GM18499 (cell line): ENCODE measurements around the gene NDUFC2.
"Not testable (repeated sequence)": the region's sequence is repeated elsewhere in the genome, so short reads cannot be mapped to it uniquely, and the experiment has no call there.

Experiments
- ATAC-seq: cut with Tn5 transposase; IDR thresholded peaks from one replicate; pipeline ENCODE4 v1.9.1; 2021; ENCODE audit warnings: moderate number of reproducible peaks; ENCODE audit not compliant: insufficient read depth, unreplicated experiment

The NDUFC2 gene

GRCh38 chr11:78080818-78081495 lies 1.3 kb upstream of the NDUFC2 start:
- no peak for ATAC-seq

GRCh38 chr11:78080084-78080817 lies 589 bp upstream of the NDUFC2 start:
- no peak for ATAC-seq

DNA sequence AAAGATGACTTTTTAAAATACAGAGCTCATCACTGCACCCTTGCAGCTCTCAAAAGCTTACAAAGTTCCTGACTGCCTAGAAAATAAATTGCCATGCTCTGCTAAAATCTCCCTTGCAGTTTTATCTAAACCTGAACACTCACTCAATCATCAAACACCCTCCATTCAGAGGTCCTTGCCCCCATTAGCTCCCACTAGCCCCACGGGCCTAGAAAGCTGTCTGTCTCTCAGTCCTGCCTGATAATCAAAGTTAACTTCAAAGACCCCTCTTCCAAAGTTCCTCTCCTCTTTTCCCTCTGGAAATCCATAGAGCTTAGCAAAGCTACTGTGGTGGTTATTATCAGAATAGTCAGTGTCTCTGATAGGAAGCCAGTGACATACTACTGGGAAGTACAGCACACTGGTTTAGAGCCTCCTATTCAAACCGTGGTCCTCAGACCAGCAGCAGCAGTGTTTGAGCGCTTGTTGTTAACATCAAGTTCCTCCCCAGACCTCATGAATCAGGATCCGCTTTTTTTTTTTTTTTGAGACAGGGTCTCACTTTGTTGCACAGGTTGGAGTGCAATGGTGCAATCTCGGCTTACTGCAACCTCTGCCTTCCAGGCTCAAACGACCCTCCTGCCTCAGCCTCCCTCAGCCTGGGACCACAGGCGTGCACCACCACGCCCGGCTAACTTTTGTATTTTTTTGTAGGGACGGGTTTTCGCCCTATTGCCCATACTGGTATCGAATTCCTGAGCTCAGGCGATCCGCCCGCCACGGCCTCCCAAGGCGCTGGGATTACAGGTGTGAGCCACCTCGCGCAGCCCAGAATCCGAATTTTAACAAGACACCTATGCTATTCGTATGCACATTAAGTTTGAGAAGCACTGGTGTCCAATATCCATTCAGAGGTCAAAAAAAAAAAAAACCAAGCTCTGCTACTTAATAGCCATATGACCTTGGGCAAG lies 1.2 kb downstream of the NDUFC2 start:
- ATAC-seq: no peak

DNA sequence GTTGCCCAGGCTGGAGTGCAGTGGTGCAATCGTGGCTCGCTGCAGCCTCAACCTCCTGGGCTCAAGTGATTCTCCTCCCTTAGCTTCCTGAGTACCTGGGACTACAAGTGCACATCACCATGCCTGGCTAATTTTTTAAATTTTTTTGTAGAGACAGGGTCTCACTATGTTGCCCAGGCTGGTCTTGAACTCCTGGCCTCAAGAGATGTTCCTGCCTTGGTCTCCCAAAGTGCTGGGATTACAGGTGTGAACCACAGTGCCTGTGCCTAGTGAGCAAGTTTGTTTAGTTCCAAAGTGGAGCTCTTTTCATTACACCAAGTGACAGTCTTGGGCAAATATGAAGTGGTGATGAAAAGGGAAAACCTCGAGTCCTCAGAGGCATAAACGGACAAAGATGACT lies 2.1 kb downstream of the NDUFC2 start:
- not testable (repeated sequence) for ATAC-seq

- ATAC-seq: no peak
Measured at GRCh38 chr11:78076733-78077403, 2.8 kb downstream of the NDUFC2 start.

GRCh38 chr11:78074756-78075155 lies 4.9 kb downstream of the NDUFC2 start:
- ATAC-seq: no peak

DNA sequence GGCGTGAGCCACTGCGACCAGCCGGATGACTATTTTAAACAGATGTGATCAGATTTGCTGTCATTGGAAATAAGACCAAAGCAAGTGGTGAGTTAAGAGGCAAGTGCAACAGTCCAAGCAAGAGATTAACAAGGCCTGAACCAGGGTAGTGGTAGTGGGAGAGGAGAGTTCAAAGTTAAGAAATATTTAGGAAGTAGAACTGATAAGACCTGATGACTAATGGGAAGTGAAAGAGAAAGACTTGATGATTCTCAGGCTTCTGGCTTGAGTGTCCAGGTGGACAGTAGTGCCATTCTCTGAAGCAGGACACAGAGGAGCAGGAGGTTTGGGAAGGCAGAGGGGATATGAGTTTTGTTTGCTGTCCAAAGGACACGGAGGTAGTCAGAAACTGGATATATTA lies 7.2 kb downstream of the NDUFC2 start:
- no peak for ATAC-seq

GRCh38 chr11:78071717-78072116 lies 7.9 kb downstream of the NDUFC2 start:
- ATAC-seq: no peak

- no peak for ATAC-seq
Measured at GRCh38 chr11:78070621-78071020, 9.0 kb downstream of the NDUFC2 start.

GRCh38 chr11:78069465-78069864 lies 10.2 kb downstream of the NDUFC2 start:
- no peak for ATAC-seq

DNA sequence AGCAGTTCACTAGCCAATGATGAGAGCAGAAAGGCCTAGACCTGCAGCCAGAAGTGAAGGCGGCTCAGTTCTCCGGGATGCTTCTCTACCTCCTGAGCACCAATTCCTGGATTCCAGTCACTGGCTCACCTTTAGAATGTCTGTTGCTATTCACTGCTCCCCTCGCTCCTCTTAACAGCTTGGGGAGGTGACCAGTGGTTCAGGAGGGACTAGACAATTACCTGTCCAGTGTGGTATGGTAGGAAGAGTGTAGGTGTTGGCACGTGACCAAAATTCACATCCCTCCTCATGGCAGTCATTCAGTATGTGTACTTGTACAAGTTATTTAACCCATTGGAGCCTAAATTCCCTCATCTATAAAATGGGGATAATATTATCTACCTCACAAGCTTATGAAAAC lies 12.0 kb downstream of the NDUFC2 start:
- ATAC-seq: no peak

GRCh38 chr11:78066471-78066870 lies 13.2 kb downstream of the NDUFC2 start:
- no peak for ATAC-seq

GRCh38 chr11:78065203-78065602 lies 14.5 kb downstream of the NDUFC2 start:
- ATAC-seq: no peak

DNA sequence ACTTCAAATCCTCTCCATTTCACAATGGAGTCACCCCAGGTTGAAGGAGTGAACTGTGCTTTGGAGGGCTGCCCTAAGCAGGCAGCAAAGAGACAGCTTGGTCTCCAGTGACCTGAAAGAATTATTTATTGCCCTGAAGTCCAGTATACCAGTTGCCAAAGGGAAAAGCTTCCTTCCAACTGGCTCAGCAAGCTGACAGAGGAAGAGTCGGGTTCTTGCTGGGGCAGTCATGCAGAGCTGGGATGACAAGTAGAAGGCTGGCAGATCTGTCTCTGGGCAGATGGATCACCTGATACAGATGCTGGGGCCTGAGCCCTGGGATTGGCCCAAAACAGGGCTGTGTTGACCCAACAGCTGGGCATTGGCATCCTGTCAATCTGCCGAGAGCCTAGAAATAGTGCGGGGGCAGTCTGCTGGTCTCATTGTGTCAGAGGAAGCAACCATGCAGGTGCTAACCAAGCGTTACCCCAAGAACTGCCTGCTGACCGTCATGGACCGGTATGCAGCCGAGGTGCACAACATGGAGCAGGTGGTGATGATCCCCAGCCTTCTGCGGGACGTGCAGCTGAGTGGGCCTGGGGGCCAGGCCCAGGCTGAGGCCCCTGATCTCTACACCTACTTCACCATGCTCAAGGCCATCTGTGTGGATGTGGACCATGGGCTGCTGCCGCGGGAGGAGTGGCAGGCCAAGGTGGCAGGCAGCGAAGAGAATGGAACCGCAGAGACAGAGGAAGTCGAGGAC lies 16.1 kb downstream of the NDUFC2 start, which contains the start of gene THRSP:
THRSP (plus strand) TSS at position 422 of the 742 bp plus-strand sequence; CDS start at position 443, 21 bp downstream.
- no peak for ATAC-seq

GRCh38 chr11:78062671-78063070 lies 17.0 kb downstream of the NDUFC2 start:
- no peak for ATAC-seq

DNA sequence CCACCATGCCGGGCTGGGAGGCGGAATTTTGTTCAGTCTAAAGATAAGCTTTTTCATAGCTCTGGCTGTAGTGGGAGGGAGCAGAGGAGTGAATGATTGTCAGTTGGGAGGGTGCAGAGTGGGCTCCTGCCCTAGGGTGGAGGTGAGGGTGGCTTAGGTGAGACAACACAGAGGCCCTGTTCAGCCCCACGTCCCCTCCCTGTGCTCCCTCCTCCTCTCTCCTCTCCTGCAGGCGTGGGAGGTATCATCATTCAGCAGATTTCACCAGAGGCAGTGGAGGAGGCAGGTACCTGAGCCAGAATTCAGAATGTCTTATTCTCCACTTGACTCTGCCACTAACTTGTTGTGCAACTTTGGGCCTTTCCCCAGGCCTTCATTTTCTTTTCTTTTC lies 17.7 kb downstream of the NDUFC2 start:
- no peak for ATAC-seq

GRCh38 chr11:78061088-78061920 lies 18.4 kb downstream of the NDUFC2 start:
- no peak for ATAC-seq

DNA sequence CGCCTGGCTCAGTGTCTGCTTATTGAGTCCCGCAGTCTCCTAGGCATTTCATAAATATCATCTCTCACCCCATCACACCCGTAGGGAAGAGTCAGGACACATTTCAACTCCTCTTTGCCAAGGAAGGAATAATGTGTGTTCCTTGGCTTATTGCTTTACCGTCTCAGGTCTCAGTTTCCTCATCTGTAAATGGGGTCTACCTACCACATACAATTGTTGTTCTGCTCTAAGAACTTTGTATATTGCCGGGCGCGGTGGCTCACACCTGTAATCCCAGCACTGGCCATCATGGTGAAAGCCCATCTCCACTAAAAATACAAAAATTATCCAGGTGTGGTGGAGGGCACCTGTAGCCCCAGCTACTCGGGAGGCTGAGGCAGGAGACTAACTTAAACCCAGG lies 19.1 kb downstream of the NDUFC2 start:
- no peak for ATAC-seq
